ENCODE data around the gene ANKRD6.

GRCh38 chr6:89582669-89583325 lies 149.8 kb downstream of the ANKRD6 start:
- TF ChIP-seq CTCF (IDR thresholded peaks at IDR 0.05; ENCODE audit: extremely low read depth in 1 of 2, insufficient read depth in 1 of 2, low read depth in 1 of 2, low read length in 2 of 2) (no peak), POLR2A (IDR thresholded peaks at IDR 0.05; ENCODE audit: low read depth, low read length) (no peak), MAX (IDR thresholded peaks at IDR 0.05; ENCODE audit: insufficient read depth, insufficient read length) (no peak)
